SK-N-SH (cell line): ENCODE data around the gene MFAP2. TPM values are rescaled to one million over a fixed set of nuclear protein-coding genes. Genes with fewer than 3 reads are reported as not detected.

Source experiments
- CTCF ChIA-PET: fragments of 300-600, 350-600 bp; formaldehyde crosslinking; extraction: SDS; loops from one replicate; lab custom pipeline; 2021; lab: Yijun Ruan, JAX
- POLR2A ChIA-PET: fragments of 350-600 bp; sonication (Branson Sonifier 250); formaldehyde crosslinking; extraction: SDS; loops from one replicate; lab custom pipeline; 2020; ENCODE audit warnings: antibody characterized with exemption, inconsistent platforms; lab: Yijun Ruan, JAX
- DNase-seq: peaks from one replicate; pipeline ENCODE4 v3.0.0; 2012
- H2AFZ ChIP-seq: fragments of 200-600 bp; sonication (generic); 2 replicates; pipeline ENCODE4 v1.8.1; 2016; ENCODE audit warnings: antibody characterized with exemption, mild to moderate bottlenecking, low read depth
- H3F3A ChIP-seq: fragments of 200-600 bp; sonication (generic); replicated peaks from 2 replicates; pipeline ENCODE3; 2016; ENCODE audit warnings: antibody characterized with exemption, mild to moderate bottlenecking; ENCODE audit not compliant: insufficient read depth
- H3K27ac ChIP-seq, 2 experiments: fragments of 200-500 bp in 1 of 2; fragments of 200-600 bp in 1 of 2; sonication (Bioruptor generic) in 1 of 2; sonication (generic), shearing (Covaris generic) in 1 of 2; 2 replicates each; pipeline versions ENCODE4 v1.5.1 to v1.6.1; 2014 to 2016; ENCODE audit warnings: low read depth in 2 of 2, inconsistent platforms in 1 of 2, low read length in 1 of 2, mild to moderate bottlenecking in 1 of 2, mixed read lengths in 1 of 2
- H3K27me3 ChIP-seq: fragments of 200-600 bp; sonication (generic), shearing (Covaris generic); 2 replicates; pipeline ENCODE4 v1.6.1; 2016; ENCODE audit warnings: mixed run types; ENCODE audit not compliant: insufficient read depth
- H3K36me3 ChIP-seq, 2 experiments: fragments of 200-500 bp in 1 of 2; fragments of 200-600 bp in 1 of 2; sonication (Bioruptor generic) in 1 of 2; sonication (generic) in 1 of 2; replicated peaks in 1 of 2; 2 replicates each; pipeline versions ENCODE3 to v1.5.1; 2014 to 2016; ENCODE audit warnings: low read length in 1 of 2, mild to moderate bottlenecking in 1 of 2; ENCODE audit not compliant: insufficient read depth in 2 of 2, control insufficient read depth in 1 of 2
- H3K4me1 ChIP-seq, 2 experiments: fragments of 200-500 bp in 1 of 2; fragments of 200-600 bp in 1 of 2; sonication (Bioruptor generic) in 1 of 2; sonication (generic), shearing (Covaris generic) in 1 of 2; 2 replicates each; pipeline versions ENCODE4 v1.5.1 to v1.6.1; 2014 to 2016; ENCODE audit warnings: low read depth in 1 of 2, low read length in 1 of 2, mixed run types in 1 of 2; ENCODE audit not compliant: insufficient read depth in 2 of 2, control insufficient read depth in 1 of 2
- H3K4me2 ChIP-seq: fragments of 200-600 bp; sonication (generic), shearing (Covaris generic); 2 replicates; pipeline ENCODE4 v1.6.1; 2017; ENCODE audit warnings: mixed run types
- H3K4me3 ChIP-seq, 2 experiments: fragments of 200-500 bp in 1 of 2; fragments of 200-600 bp in 1 of 2; sonication (Bioruptor generic) in 1 of 2; sonication (generic), shearing (Covaris generic) in 1 of 2; 2 replicates each; pipeline versions ENCODE4 v1.5.1 to v1.8.1; 2014 to 2016; ENCODE audit warnings: low read depth in 2 of 2, inconsistent platforms in 1 of 2, low read length in 1 of 2, mild to moderate bottlenecking in 1 of 2, mixed read lengths in 1 of 2, moderate library complexity in 1 of 2
- H3K79me2 ChIP-seq: fragments of 200-600 bp; sonication (generic); 2 replicates; pipeline ENCODE4 v1.8.1; 2017; ENCODE audit warnings: mild to moderate bottlenecking; ENCODE audit not compliant: insufficient read depth
- H3K9ac ChIP-seq: fragments of 200-600 bp; sonication (generic); 2 replicates; pipeline ENCODE4 v1.6.1; 2017; ENCODE audit warnings: mixed run types
- H3K9me2 ChIP-seq: fragments of 200-600 bp; sonication (generic); 2 replicates; pipeline ENCODE4 v1.6.1; 2017; ENCODE audit warnings: mixed run types
- H3K9me3 ChIP-seq: fragments of 200-600 bp; sonication (generic); 2 replicates; pipeline ENCODE4 v1.6.1; 2017; ENCODE audit warnings: mixed run types, mild to moderate bottlenecking, moderate library complexity
- H4K20me1 ChIP-seq: fragments of 200-600 bp; sonication (generic); 2 replicates; pipeline ENCODE4 v1.6.1; 2017; ENCODE audit warnings: mild to moderate bottlenecking, mixed run types; ENCODE audit not compliant: insufficient read depth
- ELF1 ChIP-seq: IDR thresholded peaks from 2 replicates; pipeline ENCODE4 v1.4.0; 2012
- MEF2A ChIP-seq: IDR thresholded peaks from 2 replicates; pipeline ENCODE4 v1.4.0; 2012; ENCODE audit warnings: low read depth, borderline replicate concordance
- NRF1 ChIP-seq: IDR thresholded peaks from 2 replicates; pipeline ENCODE4 v1.6.1; 2012; ENCODE audit warnings: low read depth, mild to moderate bottlenecking, low read length
- RFX5 ChIP-seq: IDR thresholded peaks from 2 replicates; pipeline ENCODE4 v1.6.1; 2012; ENCODE audit warnings: mild to moderate bottlenecking, improper control_type of control experiment, low read length
- RXRA ChIP-seq: IDR thresholded peaks from 2 replicates; pipeline ENCODE4 v1.4.0; 2012; ENCODE audit warnings: low read depth, mild to moderate bottlenecking, borderline replicate concordance
- TCF12 ChIP-seq: IDR thresholded peaks from 2 replicates; pipeline ENCODE4 v1.4.0; 2012
- YY1 ChIP-seq: IDR thresholded peaks from 2 replicates; pipeline ENCODE4 v1.4.0; 2012; ENCODE audit warnings: low read depth, mild to moderate bottlenecking
- whole genome bisulfite sequencing: methylation state at CpG from one replicate; pipeline ENCODE4 v1.1.6; 2017; ENCODE audit warnings: low lambda C conversion rate; 5-methylcytosine and 5-hydroxymethylcytosine counted together
- polyA plus RNA-seq, 3 experiments: library from polyadenylated mRNA; depleted of rRNA; stranded (reverse); fragments of >200 nt; gene quantifications; 2 replicates each; pipeline ENCODE4 v1.2.3, GENCODE V29; 2012
- TF ChIP-seq, protein P1 (sequence below): fragments of 150-350 bp; IDR thresholded peaks from 2 replicates; pipeline ENCODE4 v1.6.1; 2016; ENCODE audit warnings: mild to moderate bottlenecking, low read depth, low read length
- TF ChIP-seq, protein P2 (sequence below): fragments of 150-350 bp; IDR thresholded peaks from 2 replicates; pipeline ENCODE4 v1.6.1; 2017; ENCODE audit warnings: antibody characterized with exemption, low read length, low read depth, borderline replicate concordance
- TF ChIP-seq, protein P3 (sequence below): IDR thresholded peaks from 2 replicates; pipeline ENCODE4 v1.6.1; 2012; ENCODE audit warnings: mild to moderate bottlenecking, low read depth, low read length, moderate library complexity

The MFAP2 gene
- polyA plus RNA-seq, 1 of the 3 experiments (the other 2 are of a cell fraction) = 189 TPM

DNA sequence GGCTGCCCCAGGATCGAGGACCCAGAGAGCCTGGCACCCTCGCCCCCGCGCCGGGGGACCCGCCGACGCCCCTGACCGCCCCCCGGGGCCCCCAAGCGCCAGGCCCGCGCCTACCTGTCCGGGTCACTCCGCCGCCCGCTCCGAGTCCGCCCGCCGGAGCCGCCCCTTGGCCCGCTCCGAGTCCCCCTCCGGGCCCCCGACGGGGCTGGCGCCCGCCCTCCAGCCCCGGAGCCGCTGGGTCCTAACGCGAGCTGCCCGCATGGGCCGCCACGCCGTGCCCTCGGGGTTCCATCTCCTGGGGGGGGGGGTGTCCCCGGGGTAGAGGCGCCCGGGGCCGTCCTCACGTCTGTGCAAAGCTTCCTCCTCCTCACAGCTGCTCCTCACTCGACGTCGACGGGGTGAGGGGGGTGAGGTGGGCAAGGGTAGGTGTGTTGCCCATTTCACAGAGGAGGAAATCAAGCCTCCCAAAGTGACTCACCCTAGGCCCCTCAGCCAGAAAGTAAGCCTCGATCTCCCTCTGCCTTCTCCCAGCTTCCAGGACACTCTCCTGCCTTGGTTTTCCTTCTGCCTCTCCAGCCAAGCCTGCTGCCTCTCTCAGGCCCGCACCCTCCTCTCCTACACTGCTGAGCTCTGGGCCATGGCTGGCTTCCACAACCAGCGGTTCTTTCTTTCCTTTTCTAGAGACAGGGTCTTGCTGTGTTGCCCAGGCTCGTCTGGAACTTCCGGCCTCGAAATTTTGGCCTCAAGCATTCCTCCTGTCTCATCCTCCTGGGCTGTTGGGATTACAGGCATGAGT, at the start of gene MFAP2 (continued):
- no peak for TF ChIP-seq RFX5
- TF ChIP-seq, protein P1, sequence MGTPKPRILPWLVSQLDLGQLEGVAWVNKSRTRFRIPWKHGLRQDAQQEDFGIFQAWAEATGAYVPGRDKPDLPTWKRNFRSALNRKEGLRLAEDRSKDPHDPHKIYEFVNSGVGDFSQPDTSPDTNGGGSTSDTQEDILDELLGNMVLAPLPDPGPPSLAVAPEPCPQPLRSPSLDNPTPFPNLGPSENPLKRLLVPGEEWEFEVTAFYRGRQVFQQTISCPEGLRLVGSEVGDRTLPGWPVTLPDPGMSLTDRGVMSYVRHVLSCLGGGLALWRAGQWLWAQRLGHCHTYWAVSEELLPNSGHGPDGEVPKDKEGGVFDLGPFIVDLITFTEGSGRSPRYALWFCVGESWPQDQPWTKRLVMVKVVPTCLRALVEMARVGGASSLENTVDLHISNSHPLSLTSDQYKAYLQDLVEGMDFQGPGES = no peak

DNA sequence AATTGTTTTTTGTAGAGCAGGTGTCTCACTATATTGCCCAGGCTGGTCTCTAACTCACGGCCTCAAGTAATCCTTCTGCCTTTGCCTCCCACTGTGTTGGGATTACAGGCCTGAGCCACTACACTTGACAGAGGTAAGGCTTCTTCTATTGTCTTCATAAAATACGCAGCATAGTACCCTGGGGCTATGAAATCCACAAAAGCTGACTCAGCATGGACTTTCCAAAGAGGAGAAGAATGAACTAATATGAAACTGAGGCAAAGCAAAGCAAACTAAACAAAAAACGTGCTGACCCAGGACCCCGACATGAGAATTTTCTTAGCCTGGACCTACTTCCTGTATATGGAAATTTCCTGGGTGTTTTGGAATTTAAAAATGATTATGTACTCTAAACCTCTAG, 49.8 kb upstream of the MFAP2 start:
- ChIA-PET CTCF (interaction anchor here (4.9 to 24.3 kb wide), 2 partner anchors 16 to 71 kb away, joined by 27 to 408 read pairs; no protein-coding TSS in a partner anchor), POLR2A (no interaction called here)
- WGBS = 94% methylated on average over 4 of the region's 4 CpGs
- Histone ChIP-seq H3F3A (no peaks in the 10 kb centered on the region), H3K4me2 (no peak overlapping the region), H3K9ac (no peak overlapping the region), H3K9me2 (no peaks in the 10 kb centered on the region), H2AFZ (no peak overlapping the region), H3K27me3 (no peaks in the 10 kb centered on the region), H3K4me1 (peaks cover 0 to 20% of the 10 kb centered on the region in 2 experiments; a peak in 3 of 4 replicates), H3K4me3 (no peak overlapping the region), H3K9me3 (no peaks in the 10 kb centered on the region), H3K36me3 (peaks cover 33 to 35% of the 10 kb centered on the region in 2 experiments), H4K20me1 (peaks cover 6% of the 10 kb centered on the region; the same call in 1 of the 2 replicates), H3K27ac (no peak overlapping the region), H3K79me2 (peaks cover 9% of the 10 kb centered on the region; the same call in 1 of the 2 replicates)
- DNase-seq = no peak
- TF ChIP-seq NRF1 = no peak
- TF ChIP-seq, protein P2, sequence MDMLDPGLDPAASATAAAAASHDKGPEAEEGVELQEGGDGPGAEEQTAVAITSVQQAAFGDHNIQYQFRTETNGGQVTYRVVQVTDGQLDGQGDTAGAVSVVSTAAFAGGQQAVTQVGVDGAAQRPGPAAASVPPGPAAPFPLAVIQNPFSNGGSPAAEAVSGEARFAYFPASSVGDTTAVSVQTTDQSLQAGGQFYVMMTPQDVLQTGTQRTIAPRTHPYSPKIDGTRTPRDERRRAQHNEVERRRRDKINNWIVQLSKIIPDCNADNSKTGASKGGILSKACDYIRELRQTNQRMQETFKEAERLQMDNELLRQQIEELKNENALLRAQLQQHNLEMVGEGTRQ = no peak
- TF ChIP-seq RXRA = no peak
- TF ChIP-seq MEF2A = no peak
- TF ChIP-seq ELF1 = no peak
- TF ChIP-seq, protein P3, sequence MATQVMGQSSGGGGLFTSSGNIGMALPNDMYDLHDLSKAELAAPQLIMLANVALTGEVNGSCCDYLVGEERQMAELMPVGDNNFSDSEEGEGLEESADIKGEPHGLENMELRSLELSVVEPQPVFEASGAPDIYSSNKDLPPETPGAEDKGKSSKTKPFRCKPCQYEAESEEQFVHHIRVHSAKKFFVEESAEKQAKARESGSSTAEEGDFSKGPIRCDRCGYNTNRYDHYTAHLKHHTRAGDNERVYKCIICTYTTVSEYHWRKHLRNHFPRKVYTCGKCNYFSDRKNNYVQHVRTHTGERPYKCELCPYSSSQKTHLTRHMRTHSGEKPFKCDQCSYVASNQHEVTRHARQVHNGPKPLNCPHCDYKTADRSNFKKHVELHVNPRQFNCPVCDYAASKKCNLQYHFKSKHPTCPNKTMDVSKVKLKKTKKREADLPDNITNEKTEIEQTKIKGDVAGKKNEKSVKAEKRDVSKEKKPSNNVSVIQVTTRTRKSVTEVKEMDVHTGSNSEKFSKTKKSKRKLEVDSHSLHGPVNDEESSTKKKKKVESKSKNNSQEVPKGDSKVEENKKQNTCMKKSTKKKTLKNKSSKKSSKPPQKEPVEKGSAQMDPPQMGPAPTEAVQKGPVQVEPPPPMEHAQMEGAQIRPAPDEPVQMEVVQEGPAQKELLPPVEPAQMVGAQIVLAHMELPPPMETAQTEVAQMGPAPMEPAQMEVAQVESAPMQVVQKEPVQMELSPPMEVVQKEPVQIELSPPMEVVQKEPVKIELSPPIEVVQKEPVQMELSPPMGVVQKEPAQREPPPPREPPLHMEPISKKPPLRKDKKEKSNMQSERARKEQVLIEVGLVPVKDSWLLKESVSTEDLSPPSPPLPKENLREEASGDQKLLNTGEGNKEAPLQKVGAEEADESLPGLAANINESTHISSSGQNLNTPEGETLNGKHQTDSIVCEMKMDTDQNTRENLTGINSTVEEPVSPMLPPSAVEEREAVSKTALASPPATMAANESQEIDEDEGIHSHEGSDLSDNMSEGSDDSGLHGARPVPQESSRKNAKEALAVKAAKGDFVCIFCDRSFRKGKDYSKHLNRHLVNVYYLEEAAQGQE = no peak
- TF ChIP-seq YY1 = no peak
- no peak for TF ChIP-seq TCF12
